AG09309 (cell line): ENCODE measurements around the gene HOXB1.

ENCODE experiments used
- DNase-seq: peaks from one replicate; pipeline ENCODE4 v3.0.0-alpha.2; 2010; ENCODE audit warnings: low read depth
- H3K4me3 ChIP-seq: 2 replicates; pipeline ENCODE4 v1.5.1; 2011; ENCODE audit warnings: mild to moderate bottlenecking, low read depth, low read length, moderate library complexity; ENCODE audit not compliant: control insufficient read depth
- CTCF ChIP-seq: IDR thresholded peaks from 2 replicates; pipeline ENCODE4 v1.5.1; 2011; ENCODE audit warnings: mild to moderate bottlenecking, low read depth, low read length, inconsistent platforms; ENCODE audit not compliant: insufficient read depth, control insufficient read depth; ENCODE audit errors: missing control alignments

HOXB1 gene

GRCh38 chr17:48563385-48563838 is 32.6 kb upstream of the HOXB1 start:
- TF ChIP-seq CTCF, result no peak
- no peak for DNase-seq
- H3K4me3 ChIP-seq, result no peak overlapping the region

GRCh38 chr17:48562934-48563333 is 32.1 kb upstream of the HOXB1 start:
- DNase-seq, result no peak
- no peak overlapping the region for H3K4me3 ChIP-seq
- TF ChIP-seq CTCF, result no peak

GRCh38 chr17:48561884-48562810 is 31.3 kb upstream of the HOXB1 start:
- peak; percentile 10 for TF ChIP-seq CTCF
- DNase-seq, result no peak
- no peak overlapping the region for H3K4me3 ChIP-seq

- no peak for TF ChIP-seq CTCF
- H3K4me3 ChIP-seq, result no peak overlapping the region
- no peak for DNase-seq
Measured at GRCh38 chr17:48559840-48560817, 29.3 kb upstream of the HOXB1 start.

GRCh38 chr17:48559122-48559839 is 28.5 kb upstream of the HOXB1 start:
- no peak for TF ChIP-seq CTCF
- DNase-seq, result no peak
- H3K4me3 ChIP-seq, result no peak overlapping the region

GRCh38 chr17:48558831-48559121 is 28.0 kb upstream of the HOXB1 start:
- no peak for DNase-seq
- TF ChIP-seq CTCF, result no peak
- no peak overlapping the region for H3K4me3 ChIP-seq
